Neuronal stem cell (in vitro differentiated cells): ENCODE data around the gene CD164.

Experiments
- DNase-seq: peaks from one replicate; pipeline ENCODE4 v3.0.0-alpha.2; 2013; ENCODE audit warnings: low spot score
- H2AFZ ChIP-seq: one replicate; pipeline ENCODE4 v1.6.1; 2013; ENCODE audit warnings: mild to moderate bottlenecking, low read length, inconsistent platforms
- H2AK5ac ChIP-seq: 2 replicates; pipeline ENCODE4 v1.6.1; 2013; ENCODE audit warnings: low read depth, mild to moderate bottlenecking, inconsistent platforms, low read length, moderate library complexity, mixed read lengths
- H2BK120ac ChIP-seq: 2 replicates; pipeline ENCODE4 v1.6.1; 2013; ENCODE audit warnings: low read depth, mild to moderate bottlenecking, inconsistent platforms, low read length, moderate library complexity, mixed read lengths
- H2BK12ac ChIP-seq: one replicate; pipeline ENCODE4 v1.6.1; 2013; ENCODE audit warnings: low read length, inconsistent platforms
- H2BK15ac ChIP-seq: 2 replicates; pipeline ENCODE4 v1.6.1; 2013; ENCODE audit warnings: mild to moderate bottlenecking, low read length, inconsistent platforms, mixed read lengths
- H2BK5ac ChIP-seq: one replicate; pipeline ENCODE4 v1.6.1; 2013; ENCODE audit warnings: inconsistent platforms, mild to moderate bottlenecking, low read length, moderate library complexity
- H3K14ac ChIP-seq: one replicate; pipeline ENCODE4 v1.6.1; 2013; ENCODE audit warnings: low read length, inconsistent platforms
- H3K18ac ChIP-seq: 2 replicates; pipeline ENCODE4 v1.6.1; 2013; ENCODE audit warnings: low read length, inconsistent platforms
- H3K23ac ChIP-seq: 2 replicates; pipeline ENCODE4 v1.6.1; 2013; ENCODE audit warnings: low read depth, mild to moderate bottlenecking, mixed read lengths, low read length, inconsistent platforms; ENCODE audit not compliant: poor library complexity
- H3K27ac ChIP-seq: replicated peaks from 3 replicates; pipeline ENCODE4 v1.5.1; 2013; ENCODE audit warnings: low read length, inconsistent platforms
- H3K27me3 ChIP-seq, 3 experiments: 2 replicates each; pipeline ENCODE4 v1.6.1; 2013; ENCODE audit warnings: low read length in 3 of 3, mild to moderate bottlenecking in 2 of 3, inconsistent platforms in 1 of 3, low read depth in 1 of 3, mixed read lengths in 1 of 3, moderate library complexity in 1 of 3; ENCODE audit not compliant: control insufficient read depth in 3 of 3, insufficient read depth in 3 of 3
- H3K36me3 ChIP-seq, 2 donors: replicated peaks in 1 of 2; 2 replicates each; pipeline ENCODE4 v1.6.1; 2013; ENCODE audit warnings: low read length in 2 of 2; ENCODE audit not compliant: control insufficient read depth in 2 of 2, insufficient read depth in 2 of 2
- H3K4ac ChIP-seq: 2 replicates; pipeline ENCODE4 v1.6.1; 2013; ENCODE audit warnings: inconsistent platforms, mild to moderate bottlenecking, low read length, moderate library complexity
- H3K4me1 ChIP-seq, 2 donors: 1 replicate in 1 of 2; 2 replicates in 1 of 2; pipeline ENCODE4 v1.6.1; 2013; ENCODE audit warnings: low read length in 2 of 2, low read depth in 1 of 2; ENCODE audit not compliant: control insufficient read depth in 2 of 2, insufficient read depth in 1 of 2
- H3K4me2 ChIP-seq: one replicate; pipeline ENCODE4 v1.6.1; 2013; ENCODE audit warnings: mild to moderate bottlenecking, low read length, inconsistent platforms; ENCODE audit not compliant: insufficient read depth, poor library complexity, severe bottlenecking
- H3K4me3 ChIP-seq, 2 donors: 2 replicates each; pipeline ENCODE4 v1.5.1; 2013; ENCODE audit warnings: low read length in 2 of 2, mild to moderate bottlenecking in 2 of 2, inconsistent platforms in 1 of 2, moderate library complexity in 1 of 2
- H3K79me1 ChIP-seq: one replicate; pipeline ENCODE4 v1.6.1; 2013; ENCODE audit warnings: low read depth, mild to moderate bottlenecking, inconsistent platforms, low read length, moderate library complexity
- H3K9ac ChIP-seq: one replicate; pipeline ENCODE4 v1.6.1; 2013; ENCODE audit warnings: mild to moderate bottlenecking, low read depth, low read length, inconsistent platforms; ENCODE audit not compliant: poor library complexity
- H3K9me3 ChIP-seq, 2 donors: replicated peaks in 1 of 2; 2 replicates each; pipeline versions ENCODE3 to v1.6.1; 2013; ENCODE audit warnings: low read length in 2 of 2, mild to moderate bottlenecking in 2 of 2, inconsistent platforms in 1 of 2, low read depth in 1 of 2, mixed read lengths in 1 of 2, moderate library complexity in 1 of 2; ENCODE audit not compliant: control insufficient read depth in 2 of 2, insufficient read depth in 1 of 2
- H4K8ac ChIP-seq: one replicate; pipeline ENCODE4 v1.6.1; 2013; ENCODE audit warnings: low read depth, mild to moderate bottlenecking, inconsistent platforms, low read length, moderate library complexity
- H4K91ac ChIP-seq: one replicate; pipeline ENCODE4 v1.6.1; 2013; ENCODE audit warnings: low read length, low read depth, mild to moderate bottlenecking, inconsistent platforms; ENCODE audit not compliant: poor library complexity
- WGBS, 2 donors: extraction: QIAGEN DNeasy Blood & Tissue Kit; methylation state at CpG; one replicate each; pipeline ENCODE4 v1.1.7; 2013; ENCODE audit warnings: missing lambda C conversion rate in 2 of 2, mixed read lengths in 1 of 2; ENCODE audit not compliant: insufficient read length in 2 of 2, insufficient replicate concordance in 1 of 2; ENCODE audit errors: extremely low coverage in 2 of 2; 5-methylcytosine and 5-hydroxymethylcytosine counted together

The CD164 gene

DNA sequence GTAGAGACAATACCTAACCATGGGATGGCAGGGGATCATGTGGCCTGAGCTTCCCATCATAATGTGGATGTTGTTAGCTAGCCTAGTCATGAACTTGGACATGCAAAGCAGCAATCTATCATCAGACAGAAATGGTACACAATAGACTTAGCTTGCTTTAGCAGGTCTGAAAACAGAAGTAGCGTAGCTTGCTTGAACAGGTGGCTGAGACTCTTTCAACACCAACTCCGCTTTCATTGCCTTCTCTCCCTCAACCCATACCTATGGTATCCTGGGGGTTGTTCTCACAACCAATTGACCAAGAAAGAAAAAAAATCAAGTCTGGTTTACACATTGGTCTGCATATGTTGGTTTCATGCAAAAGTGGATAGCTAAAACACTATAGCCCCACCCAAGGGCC is 23.0 kb downstream of the CD164 start:
- no peak overlapping the region for H2AFZ ChIP-seq
- no peaks in the 10 kb centered on the region for H3K27me3 ChIP-seq
- no peak overlapping the region for H2BK12ac ChIP-seq
- no peak overlapping the region for H2BK120ac ChIP-seq
- H4K8ac ChIP-seq = no peak overlapping the region
- peaks cover 12 to 14% of the 10 kb centered on the region in 2 donors for H3K9me3 ChIP-seq
- H2AK5ac ChIP-seq = no peak overlapping the region
- no peak overlapping the region for H2BK5ac ChIP-seq
- H3K4me1 ChIP-seq = no peaks in the 10 kb centered on the region
- H3K9ac ChIP-seq = no peak overlapping the region
- no peak overlapping the region for H4K91ac ChIP-seq
- no peak overlapping the region for H3K27ac ChIP-seq
- H2BK15ac ChIP-seq = no peak overlapping the region
- no peak overlapping the region for H3K14ac ChIP-seq
- H3K79me1 ChIP-seq = no peaks in the 10 kb centered on the region
- peaks cover 20 to 70% of the 10 kb centered on the region in 2 donors for H3K36me3 ChIP-seq
- DNase-seq = no peak
- no peak overlapping the region for H3K18ac ChIP-seq
- WGBS, 2 donors = no CpG with 5 or more reads among the region's 2 CpGs
- H3K4me3 ChIP-seq = no peak overlapping the region
- no peak overlapping the region for H3K23ac ChIP-seq
- H3K4ac ChIP-seq = no peak overlapping the region
- H3K4me2 ChIP-seq = no peak overlapping the region

GRCh38 chr6:109358204-109358603 is 24.1 kb downstream of the CD164 start:
- no peak overlapping the region for H3K4ac ChIP-seq
- H4K91ac ChIP-seq = no peak overlapping the region
- H2AFZ ChIP-seq = no peak overlapping the region
- H4K8ac ChIP-seq = no peak overlapping the region
- no peak overlapping the region for H3K23ac ChIP-seq
- H3K9ac ChIP-seq = no peak overlapping the region
- no peaks in the 10 kb centered on the region for H3K79me1 ChIP-seq
- H2BK5ac ChIP-seq = no peak overlapping the region
- no peak overlapping the region for H2AK5ac ChIP-seq
- no peak overlapping the region for H3K27ac ChIP-seq
- H3K4me3 ChIP-seq = no peak overlapping the region
- no peak overlapping the region for H3K18ac ChIP-seq
- DNase-seq = no peak
- H3K9me3 ChIP-seq = peaks cover 12 to 14% of the 10 kb centered on the region in 2 donors
- no peak overlapping the region for H2BK12ac ChIP-seq
- peaks cover 20 to 62% of the 10 kb centered on the region in 2 donors for H3K36me3 ChIP-seq
- H3K4me2 ChIP-seq = no peak overlapping the region
- no peak overlapping the region for H2BK120ac ChIP-seq
- no peaks in the 10 kb centered on the region for H3K27me3 ChIP-seq
- H2BK15ac ChIP-seq = no peak overlapping the region
- no peak overlapping the region for H3K14ac ChIP-seq
- no peaks in the 10 kb centered on the region for H3K4me1 ChIP-seq

DNA sequence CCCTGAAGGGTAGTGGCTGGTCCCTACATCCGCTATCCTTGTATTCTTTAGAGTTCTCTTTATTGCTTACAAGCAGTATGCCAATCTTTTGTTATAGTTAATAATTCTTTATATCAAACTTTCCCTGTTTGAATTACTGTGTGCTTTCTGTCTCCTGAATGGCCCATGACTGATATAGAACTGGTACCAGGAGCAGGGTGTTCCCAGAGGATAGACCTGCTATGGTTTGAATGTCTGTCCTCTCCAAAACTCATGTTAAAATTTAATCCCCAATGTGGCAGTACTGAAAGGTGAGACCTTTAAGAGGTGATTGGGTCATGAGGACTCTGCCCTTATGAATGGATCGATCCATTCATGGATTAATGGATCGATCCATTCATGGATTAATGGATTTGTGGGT is 26.0 kb downstream of the CD164 start:
- peaks cover 0 to 4% of the 10 kb centered on the region in 2 donors for H3K4me1 ChIP-seq
- H3K4ac ChIP-seq = no peak overlapping the region
- no peaks in the 10 kb centered on the region for H3K27me3 ChIP-seq
- no peak overlapping the region for H4K91ac ChIP-seq
- H2BK12ac ChIP-seq = no peak overlapping the region
- no peaks in the 10 kb centered on the region for H3K79me1 ChIP-seq
- no peak overlapping the region for H2AFZ ChIP-seq
- H2AK5ac ChIP-seq = no peak overlapping the region
- H2BK120ac ChIP-seq = no peak overlapping the region
- H3K4me2 ChIP-seq = no peak overlapping the region
- H2BK5ac ChIP-seq = no peak overlapping the region
- no peak overlapping the region for H3K9ac ChIP-seq
- DNase-seq = no peak
- no peak overlapping the region for H3K4me3 ChIP-seq
- H3K18ac ChIP-seq = no peak overlapping the region
- WGBS, 2 donors = no CpG with 5 or more reads among the region's 3 CpGs
- no peak overlapping the region for H2BK15ac ChIP-seq
- no peak overlapping the region for H3K27ac ChIP-seq
- no peak overlapping the region for H3K14ac ChIP-seq
- H3K36me3 ChIP-seq = peaks cover 11 to 44% of the 10 kb centered on the region in 2 donors
- no peak overlapping the region for H4K8ac ChIP-seq
- no peak overlapping the region for H3K23ac ChIP-seq
- peaks cover 10 to 12% of the 10 kb centered on the region in 2 donors for H3K9me3 ChIP-seq

DNA sequence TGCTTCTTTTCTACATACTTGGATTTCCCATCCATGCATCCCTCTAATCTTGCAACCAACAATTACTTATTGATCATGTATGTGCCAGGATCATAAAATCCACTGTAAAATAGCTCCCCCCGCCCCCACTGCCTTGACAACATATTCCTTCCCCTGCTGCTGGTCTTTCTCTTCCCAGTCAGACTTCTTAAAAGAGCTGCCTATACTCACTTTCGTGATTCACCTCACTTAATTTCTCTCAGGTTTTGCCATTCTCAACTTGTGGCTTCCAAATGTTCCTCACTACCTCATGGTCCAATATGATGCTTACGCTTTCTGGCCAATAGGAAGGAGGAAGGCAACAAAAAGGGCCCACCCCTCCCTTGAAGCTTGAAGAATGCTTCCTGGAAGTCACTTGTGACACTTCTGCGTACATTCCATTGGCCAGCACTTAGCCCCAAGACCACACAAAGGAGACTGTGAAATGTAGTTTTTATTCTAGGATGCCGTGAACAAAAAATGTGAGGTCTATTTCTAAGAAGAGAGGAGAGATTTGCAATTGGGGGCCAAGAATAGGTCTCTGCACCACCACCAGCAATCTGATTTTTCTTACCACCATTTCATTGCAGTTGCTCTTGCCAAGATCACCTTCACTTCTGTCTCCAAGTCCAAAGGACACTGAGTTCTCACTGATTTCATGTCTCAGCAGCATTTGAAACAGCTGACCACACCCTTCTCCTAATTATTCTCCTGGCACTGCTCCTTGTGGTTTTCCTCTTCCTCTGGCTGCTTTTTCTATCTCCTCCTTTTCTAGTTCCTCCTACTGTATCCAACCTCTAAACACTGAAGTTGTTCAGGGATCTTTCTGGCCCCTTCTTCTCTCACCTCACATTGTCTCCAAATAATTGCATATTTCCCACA is 30.8 kb downstream of the CD164 start:
- H4K8ac ChIP-seq = no peak overlapping the region
- H3K27ac ChIP-seq = no peak overlapping the region
- no peak overlapping the region for H4K91ac ChIP-seq
- H3K4me3 ChIP-seq = no peak overlapping the region
- H3K4ac ChIP-seq = no peak overlapping the region
- no peak overlapping the region for H3K18ac ChIP-seq
- H3K4me1 ChIP-seq = peaks cover 0 to 4% of the 10 kb centered on the region in 2 donors
- WGBS, 2 donors = no CpG with 5 or more reads among the region's 5 CpGs
- H3K36me3 ChIP-seq = peaks cover 4 to 7% of the 10 kb centered on the region in 2 donors
- no peak overlapping the region for H2AFZ ChIP-seq
- H2BK15ac ChIP-seq = no peak overlapping the region
- no peak overlapping the region for H3K23ac ChIP-seq
- DNase-seq = no peak
- no peak overlapping the region for H3K9ac ChIP-seq
- no peaks in the 10 kb centered on the region for H3K27me3 ChIP-seq
- H3K9me3 ChIP-seq = peaks cover 3 to 4% of the 10 kb centered on the region in 2 donors
- H2BK5ac ChIP-seq = no peak overlapping the region
- no peak overlapping the region for H2AK5ac ChIP-seq
- H3K14ac ChIP-seq = no peak overlapping the region
- H2BK12ac ChIP-seq = no peak overlapping the region
- H3K79me1 ChIP-seq = no peaks in the 10 kb centered on the region
- no peak overlapping the region for H2BK120ac ChIP-seq
- no peak overlapping the region for H3K4me2 ChIP-seq
